Neural progenitor cell (in vitro differentiated cells): Measurements from ENCODE around the gene KCNMA1. TPM values are rescaled to one million over a fixed set of nuclear protein-coding genes. Genes with fewer than 3 reads are reported as not detected.

Source experiments
- DNase-seq: peaks from one replicate; pipeline ENCODE4 v3.0.0-alpha.2; 2016; ENCODE audit warnings: low spot score
- H2AFZ ChIP-seq: fragments of 200-600 bp; sonication (generic); replicated peaks from 2 replicates; pipeline ENCODE4 v1.6.1; 2016; ENCODE audit warnings: antibody characterized with exemption
- H3F3A ChIP-seq: fragments of 200-600 bp; sonication (generic); 2 replicates; pipeline ENCODE4 v1.6.1; 2016; ENCODE audit warnings: antibody characterized with exemption, low read depth
- H3K27ac ChIP-seq: fragments of 200-600 bp; sonication (generic); 2 replicates; pipeline ENCODE4 v1.5.1; 2016; ENCODE audit warnings: mild to moderate bottlenecking
- H3K27me3 ChIP-seq: fragments of 200-600 bp; sonication (generic); 2 replicates; pipeline ENCODE4 v1.6.1; 2016; ENCODE audit warnings: mild to moderate bottlenecking, moderate library complexity
- H3K36me3 ChIP-seq: fragments of 200-600 bp; sonication (generic); 2 replicates; pipeline ENCODE4 v1.5.1; 2016
- H3K4me1 ChIP-seq: fragments of 200-600 bp; sonication (generic); 2 replicates; pipeline ENCODE4 v1.6.1; 2016; ENCODE audit warnings: mixed run types
- H3K4me2 ChIP-seq: fragments of 200-600 bp; sonication (generic); 2 replicates; pipeline ENCODE4 v1.6.1; 2016
- H3K4me3 ChIP-seq: fragments of 200-600 bp; sonication (generic); 2 replicates; pipeline ENCODE4 v1.5.1; 2016
- H3K79me2 ChIP-seq: fragments of 200-600 bp; sonication (generic); 2 replicates; pipeline ENCODE4 v1.6.1; 2016; ENCODE audit warnings: low read depth
- H3K9ac ChIP-seq: fragments of 200-600 bp; sonication (generic); 2 replicates; pipeline ENCODE4 v1.6.1; 2016
- H3K9me3 ChIP-seq: fragments of 200-600 bp; sonication (generic); 2 replicates; pipeline ENCODE4 v1.5.1; 2016; ENCODE audit warnings: low read depth
- H4K20me1 ChIP-seq: fragments of 200-600 bp; sonication (generic); 2 replicates; pipeline ENCODE4 v1.6.1; 2016; ENCODE audit warnings: low read depth
- H3K27ac Mint-ChIP-seq: 3 replicates; pipeline ENCODE4 v1.8.0; 2021; ENCODE audit warnings: mixed read lengths
- H3K27me3 Mint-ChIP-seq: 2 replicates; pipeline ENCODE4 v1.8.0; 2022; ENCODE audit warnings: low read depth, mild to moderate bottlenecking, inconsistent platforms, moderate library complexity, mixed read lengths; ENCODE audit not compliant: insufficient read depth
- H3K36me3 Mint-ChIP-seq: 3 replicates; pipeline ENCODE4 v1.8.0; 2021; ENCODE audit warnings: mixed read lengths
- H3K4me1 Mint-ChIP-seq: 3 replicates; pipeline ENCODE4 v1.8.0; 2021; ENCODE audit warnings: mixed read lengths
- H3K4me3 Mint-ChIP-seq: 3 replicates; pipeline ENCODE4 v1.8.0; 2021; ENCODE audit warnings: mild to moderate bottlenecking, moderate library complexity, mixed read lengths
- H3K9me3 Mint-ChIP-seq: 3 replicates; pipeline ENCODE4 v1.8.0; 2020; ENCODE audit warnings: mixed read lengths
- EZH2 ChIP-seq: fragments of 200-600 bp; sonication (generic); IDR thresholded peaks from 2 replicates; pipeline ENCODE4 v1.6.1; 2017; ENCODE audit warnings: antibody characterized with exemption, mild to moderate bottlenecking, moderate library complexity
- EZH2phosphoT487 ChIP-seq: fragments of 200-600 bp; sonication (generic); IDR thresholded peaks from 2 replicates; pipeline ENCODE4 v1.6.1; 2017; ENCODE audit warnings: antibody characterized with exemption
- total RNA-seq: library from RNA; depleted of rRNA; stranded (reverse); fragments of >200 nt; gene quantifications from 2 replicates; pipeline ENCODE4 v1.2.3, GENCODE V29; 2015; ENCODE audit warnings: low replicate concordance
- TF ChIP-seq, protein P1 (sequence below): fragments of 200-600 bp; sonication (generic); IDR thresholded peaks from 2 replicates; pipeline ENCODE4 v1.5.1; 2017; ENCODE audit warnings: antibody characterized with exemption, mild to moderate bottlenecking

KCNMA1 gene
- total RNA-seq, 1 donor from 2014 or later: 2.4 TPM

DNA sequence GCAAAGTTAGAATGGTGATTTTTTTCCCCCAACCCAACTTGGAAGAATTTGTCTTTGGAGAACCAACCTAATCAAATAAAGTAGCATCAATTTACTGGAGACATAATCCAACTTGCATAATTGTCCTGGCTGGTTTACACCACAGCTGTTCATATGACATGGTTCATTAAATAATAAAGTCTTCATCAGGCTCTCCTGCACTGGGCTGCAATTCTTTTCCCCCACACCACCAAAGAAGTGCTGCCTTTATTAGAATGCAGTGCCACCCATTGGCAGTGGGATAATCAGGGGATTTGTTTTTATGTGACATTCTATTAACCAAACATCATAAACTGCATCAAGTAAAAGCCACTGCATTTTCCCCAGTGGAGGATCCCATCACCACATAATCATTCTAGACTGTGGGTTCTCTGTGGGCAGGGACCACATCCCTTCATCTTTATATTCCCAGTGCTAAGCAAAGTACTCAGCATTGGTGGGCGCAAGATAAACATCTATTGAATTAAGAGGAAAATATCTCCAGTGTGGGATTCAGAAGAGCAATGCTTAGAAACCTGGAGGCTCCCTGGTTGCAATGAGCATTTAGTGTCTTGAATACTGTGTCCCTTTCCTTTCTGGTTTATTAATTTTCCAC is 322.0 kb downstream of the KCNMA1 start:
- peaks cover 18% of the 10 kb centered on the region for H3K4me1 Mint-ChIP-seq
- Histone ChIP-seq H3F3A (no peaks in the 10 kb centered on the region), H3K27ac (no peak overlapping the region), H3K4me2 (no peak overlapping the region), H4K20me1 (no peaks in the 10 kb centered on the region), H3K9me3 (no peaks in the 10 kb centered on the region), H3K27me3 (no peaks in the 10 kb centered on the region), H3K4me1 (peaks cover 31% of the 10 kb centered on the region), H2AFZ (no peak overlapping the region), H3K4me3 (no peak overlapping the region), H3K79me2 (no peaks in the 10 kb centered on the region), H3K36me3 (no peaks in the 10 kb centered on the region), H3K9ac (no peak overlapping the region)
- DNase-seq: no peak
- H3K4me3 Mint-ChIP-seq: no peak overlapping the region
- H3K27me3 Mint-ChIP-seq: peaks cover 5% of the 10 kb centered on the region
- H3K9me3 Mint-ChIP-seq: no peaks in the 10 kb centered on the region
- H3K36me3 Mint-ChIP-seq: no peaks in the 10 kb centered on the region
- H3K27ac Mint-ChIP-seq: no peak overlapping the region
- TF ChIP-seq EZH2 (no peak), EZH2phosphoT487 (no peak)
- TF ChIP-seq, protein P1, sequence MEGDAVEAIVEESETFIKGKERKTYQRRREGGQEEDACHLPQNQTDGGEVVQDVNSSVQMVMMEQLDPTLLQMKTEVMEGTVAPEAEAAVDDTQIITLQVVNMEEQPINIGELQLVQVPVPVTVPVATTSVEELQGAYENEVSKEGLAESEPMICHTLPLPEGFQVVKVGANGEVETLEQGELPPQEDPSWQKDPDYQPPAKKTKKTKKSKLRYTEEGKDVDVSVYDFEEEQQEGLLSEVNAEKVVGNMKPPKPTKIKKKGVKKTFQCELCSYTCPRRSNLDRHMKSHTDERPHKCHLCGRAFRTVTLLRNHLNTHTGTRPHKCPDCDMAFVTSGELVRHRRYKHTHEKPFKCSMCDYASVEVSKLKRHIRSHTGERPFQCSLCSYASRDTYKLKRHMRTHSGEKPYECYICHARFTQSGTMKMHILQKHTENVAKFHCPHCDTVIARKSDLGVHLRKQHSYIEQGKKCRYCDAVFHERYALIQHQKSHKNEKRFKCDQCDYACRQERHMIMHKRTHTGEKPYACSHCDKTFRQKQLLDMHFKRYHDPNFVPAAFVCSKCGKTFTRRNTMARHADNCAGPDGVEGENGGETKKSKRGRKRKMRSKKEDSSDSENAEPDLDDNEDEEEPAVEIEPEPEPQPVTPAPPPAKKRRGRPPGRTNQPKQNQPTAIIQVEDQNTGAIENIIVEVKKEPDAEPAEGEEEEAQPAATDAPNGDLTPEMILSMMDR: no peak

DNA sequence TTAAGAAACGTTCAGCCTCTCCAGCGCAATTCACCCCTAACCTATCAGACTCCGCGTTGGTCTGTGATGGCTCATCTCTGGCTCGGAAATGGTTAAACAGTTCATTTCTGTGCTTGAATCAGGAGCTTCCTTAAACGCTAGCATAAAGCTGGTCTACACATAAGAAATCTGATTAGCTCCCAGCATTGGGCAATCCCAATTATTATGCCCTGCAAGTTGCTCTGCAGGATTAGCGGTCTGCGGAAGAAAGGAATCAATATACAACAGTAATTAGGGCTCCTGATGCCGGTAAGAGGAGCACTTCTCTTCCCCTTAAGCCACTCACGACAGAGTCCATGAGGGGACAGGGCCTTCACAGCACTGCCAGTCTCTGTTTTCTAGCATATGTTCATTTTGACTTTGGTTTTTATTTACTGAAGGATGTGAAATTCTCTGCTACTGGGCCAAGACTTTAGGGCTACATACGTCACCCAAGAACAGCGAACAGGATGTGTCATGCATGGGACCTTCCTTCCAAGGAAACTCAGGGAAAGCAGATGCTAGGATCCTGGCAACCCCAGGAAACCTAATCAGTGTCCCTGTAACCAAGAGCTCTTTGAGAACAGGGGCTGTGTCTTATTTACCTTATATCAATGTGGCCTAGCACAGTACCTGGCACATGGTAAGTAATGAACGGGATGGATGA is 324.4 kb downstream of the KCNMA1 start:
- H3K27me3 Mint-ChIP-seq: peaks cover 5% of the 10 kb centered on the region
- Histone ChIP-seq H3F3A (no peaks in the 10 kb centered on the region), H2AFZ (no peak overlapping the region), H3K4me3 (no peak overlapping the region), H3K27me3 (no peaks in the 10 kb centered on the region), H3K36me3 (no peaks in the 10 kb centered on the region), H3K9me3 (no peaks in the 10 kb centered on the region), H3K79me2 (no peaks in the 10 kb centered on the region), H3K27ac (no peak overlapping the region), H3K9ac (no peak overlapping the region), H4K20me1 (no peaks in the 10 kb centered on the region), H3K4me1 (peaks cover 31% of the 10 kb centered on the region), H3K4me2 (peak overlapping the region; percentile 37)
- H3K9me3 Mint-ChIP-seq: no peaks in the 10 kb centered on the region
- no peak overlapping the region for H3K4me3 Mint-ChIP-seq
- TF ChIP-seq, protein P1: no peak
- TF ChIP-seq EZH2phosphoT487: no peak
- H3K36me3 Mint-ChIP-seq: no peaks in the 10 kb centered on the region
- DNase-seq: peak; percentile 23
- H3K27ac Mint-ChIP-seq: no peak overlapping the region
- peaks cover 28% of the 10 kb centered on the region for H3K4me1 Mint-ChIP-seq

DNA sequence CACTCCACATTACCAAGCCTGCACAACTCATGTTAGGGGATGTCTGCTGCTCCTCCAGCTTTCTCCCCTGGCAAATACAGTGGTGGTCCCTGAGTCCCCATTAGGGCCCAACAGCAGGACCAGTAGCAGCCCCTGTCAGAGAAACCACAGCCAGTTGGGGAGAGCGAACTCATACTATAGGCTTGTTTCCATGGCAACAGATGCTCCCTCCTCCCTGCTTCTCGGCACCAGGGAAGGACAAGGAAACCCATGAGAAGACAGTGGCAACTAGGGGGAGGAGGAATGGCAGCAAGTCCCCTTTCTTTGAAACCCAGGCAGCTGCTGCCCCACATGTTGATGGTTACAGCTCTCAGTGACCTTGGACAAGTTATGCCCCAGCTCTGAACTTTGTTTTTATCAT is 326.4 kb downstream of the KCNMA1 start:
- peaks cover 31% of the 10 kb centered on the region for H3K4me1 ChIP-seq
- no peak overlapping the region for H3K4me3 ChIP-seq
- TF ChIP-seq EZH2 (no peak), EZH2phosphoT487 (no peak)
- TF ChIP-seq, protein P1: no peak
- no peaks in the 10 kb centered on the region for H3F3A ChIP-seq
- Mint-ChIP-seq H3K36me3 (no peaks in the 10 kb centered on the region), H3K4me3 (no peak overlapping the region), H3K4me1 (peaks cover 28% of the 10 kb centered on the region), H3K27me3 (peaks cover 6% of the 10 kb centered on the region), H3K27ac (no peak overlapping the region), H3K9me3 (no peaks in the 10 kb centered on the region)
- no peaks in the 10 kb centered on the region for H3K36me3 ChIP-seq
- no peak overlapping the region for H3K27ac ChIP-seq
- no peak overlapping the region for H2AFZ ChIP-seq
- no peaks in the 10 kb centered on the region for H4K20me1 ChIP-seq
- DNase-seq: peak; percentile 92
- H3K79me2 ChIP-seq: no peaks in the 10 kb centered on the region
- no peaks in the 10 kb centered on the region for H3K9me3 ChIP-seq
- H3K9ac ChIP-seq: no peak overlapping the region
- H3K4me2 ChIP-seq: no peak overlapping the region
- H3K27me3 ChIP-seq: no peaks in the 10 kb centered on the region
